Measurements from ENCODE around the gene KIRREL1.

Gene KIRREL1

GRCh38 chr1:157971769-157972168, 21.7 kb upstream of the KIRREL1 start:
- DNase-seq (ENCODE audit: low spot score) = no peak

GRCh38 chr1:157975228-157975950, 18.1 kb upstream of the KIRREL1 start:
- DNase-seq (ENCODE audit: low spot score) = no peak

GRCh38 chr1:157976888-157977287, 16.6 kb upstream of the KIRREL1 start:
- no peak for DNase-seq (ENCODE audit: low spot score)

GRCh38 chr1:157978586-157979403, 14.7 kb upstream of the KIRREL1 start:
- no peak for DNase-seq (ENCODE audit: low spot score)

GRCh38 chr1:157982136-157982535, 11.3 kb upstream of the KIRREL1 start:
- no peak for DNase-seq (ENCODE audit: low spot score)

GRCh38 chr1:157983787-157984186, 9.7 kb upstream of the KIRREL1 start:
- DNase-seq (ENCODE audit: low spot score) = no peak

GRCh38 chr1:157984469-157984868, 9.0 kb upstream of the KIRREL1 start:
- no peak for DNase-seq (ENCODE audit: low spot score)

GRCh38 chr1:157985473-157985872, 8.0 kb upstream of the KIRREL1 start:
- no peak for DNase-seq (ENCODE audit: low spot score)

GRCh38 chr1:157988002-157988401, 5.4 kb upstream of the KIRREL1 start:
- DNase-seq (ENCODE audit: low spot score) = no peak

GRCh38 chr1:157992031-157992832, 1.2 kb upstream of the KIRREL1 start:
- DNase-seq (ENCODE audit: low spot score) = peak; percentile 27

GRCh38 chr1:157992833-157993146, 655 bp upstream of the KIRREL1 start:
- no peak for DNase-seq (ENCODE audit: low spot score)

- DNase-seq (ENCODE audit: low spot score) = no peak
Observed at GRCh38 chr1:157993918-157994605, 617 bp downstream of the KIRREL1 start.

- DNase-seq (ENCODE audit: low spot score) = no peak
Observed at GRCh38 chr1:157994704-157995582, 1.5 kb downstream of the KIRREL1 start.

- DNase-seq (ENCODE audit: low spot score) = no peak
Observed at GRCh38 chr1:157995583-157996169, 2.2 kb downstream of the KIRREL1 start.

GRCh38 chr1:157996433-157996832, 3.0 kb downstream of the KIRREL1 start:
- DNase-seq (ENCODE audit: low spot score) = no peak

GRCh38 chr1:158000507-158000906, 7.1 kb downstream of the KIRREL1 start:
- DNase-seq (ENCODE audit: low spot score) = no peak

- DNase-seq (ENCODE audit: low spot score) = no peak
Observed at GRCh38 chr1:158002022-158002630, 8.7 kb downstream of the KIRREL1 start.

- no peak for DNase-seq (ENCODE audit: low spot score)
Observed at GRCh38 chr1:158002631-158003405, 9.4 kb downstream of the KIRREL1 start.

GRCh38 chr1:158003406-158003800, 10.0 kb downstream of the KIRREL1 start:
- no peak for DNase-seq (ENCODE audit: low spot score)

Measured in SK-N-DZ (cell line).